PC-3 (cell line): ENCODE data around the gene OBP2B. TPM values are rescaled to one million over a fixed set of nuclear protein-coding genes. Genes with fewer than 3 reads are reported as not detected.

Experiments
- ATAC-seq: fragments of 200-7000 bp; cut with Tn5 transposase; 2 replicates; pipeline ENCODE4 v1.9.1; 2020; ENCODE audit warnings: mild to moderate bottlenecking, moderate library complexity
- BruUV-seq: library from RNA; stranded (reverse); fragments of 400-500 nt; replicated peaks from 2 replicates; lab custom pipeline; 2021; lab: Mats Ljungman, UMichigan
- CTCF ChIA-PET: fragments of 300-600 bp; sonication (Branson Sonifier 250); formaldehyde crosslinking; loops from one replicate; lab custom pipeline; 2022; ENCODE audit warnings: antibody characterized with exemption; lab: Charles Lee
- POLR2A ChIA-PET: fragments of 300-600 bp; sonication (Branson Sonifier 250); formaldehyde crosslinking; loops from one replicate; lab custom pipeline; 2022; ENCODE audit warnings: antibody characterized with exemption; ENCODE audit not compliant: unreplicated experiment; lab: Charles Lee
- DNase-seq: peaks from one replicate; pipeline ENCODE4 v3.0.0-alpha.2; 2015
- H2AFZ ChIP-seq: fragments of 300-600 bp; sonication (generic); 2 replicates; pipeline ENCODE4 v1.6.0; 2016; ENCODE audit warnings: antibody characterized with exemption, low read length
- H3F3A ChIP-seq: fragments of 300-600 bp; sonication (generic); one replicate; pipeline ENCODE4 v1.6.0; 2017; ENCODE audit warnings: antibody characterized with exemption, low read length, control low read depth, mild to moderate bottlenecking; ENCODE audit not compliant: unreplicated experiment
- H3K27ac ChIP-seq: fragments of 300-600 bp; sonication (generic); 2 replicates; pipeline ENCODE4 v1.5.1; 2016; ENCODE audit warnings: mild to moderate bottlenecking, low read length
- H3K27me3 ChIP-seq: fragments of 300-600 bp; sonication (generic); 2 replicates; pipeline ENCODE4 v1.6.1; 2016; ENCODE audit warnings: low read length, mixed read lengths
- H3K36me3 ChIP-seq: fragments of 300-600 bp; sonication (generic); 2 replicates; pipeline ENCODE4 v1.6.1; 2016; ENCODE audit warnings: low read depth, mixed run types, low read length, mixed read lengths
- H3K4me1 ChIP-seq: fragments of 300-600 bp; sonication (generic); 2 replicates; pipeline ENCODE4 v1.5.1; 2016; ENCODE audit warnings: low read length; ENCODE audit not compliant: insufficient read depth
- H3K4me2 ChIP-seq: fragments of 300-600 bp; sonication (generic); 2 replicates; pipeline ENCODE4 v1.6.0; 2016; ENCODE audit warnings: low read length
- H3K4me3 ChIP-seq: fragments of 300-600 bp; sonication (generic); 2 replicates; pipeline ENCODE4 v1.5.1; 2016; ENCODE audit warnings: mild to moderate bottlenecking, low read length, mixed read lengths
- H3K79me2 ChIP-seq: fragments of 300-600 bp; sonication (generic); 2 replicates; pipeline ENCODE4 v1.6.1; 2017; ENCODE audit warnings: low read length, mixed read lengths
- H3K9ac ChIP-seq: fragments of 300-600 bp; sonication (generic); 2 replicates; pipeline ENCODE4 v1.6.0; 2016; ENCODE audit warnings: mild to moderate bottlenecking, low read length
- H3K9me2 ChIP-seq: fragments of 300-600 bp; sonication (generic); replicated peaks from 2 replicates; pipeline ENCODE4 v1.6.1; 2016; ENCODE audit warnings: mixed run types, low read length, mixed read lengths
- H3K9me3 ChIP-seq: fragments of 300-600 bp; sonication (generic); 2 replicates; pipeline ENCODE4 v1.6.1; 2016; ENCODE audit warnings: low read length, mixed read lengths
- H4K20me1 ChIP-seq: fragments of 300-600 bp; sonication (generic); 2 replicates; pipeline ENCODE4 v1.6.1; 2016; ENCODE audit warnings: low read length, mixed read lengths
- EZH2 ChIP-seq: fragments of 300-600 bp; sonication (generic); IDR thresholded peaks from one replicate; pipeline ENCODE4 v1.6.1; 2017; ENCODE audit warnings: antibody characterized with exemption, mild to moderate bottlenecking, low read length; ENCODE audit not compliant: unreplicated experiment
- EZH2phosphoT487 ChIP-seq: fragments of 300-600 bp; sonication (generic); IDR thresholded peaks from 2 replicates; pipeline ENCODE4 v1.6.1; 2018; ENCODE audit warnings: mild to moderate bottlenecking, antibody characterized with exemption, low read length, borderline replicate concordance
- intact Hi-C: fragments of 100-400 bp; cut with micrococcal nuclease; formaldehyde crosslinking; loops from 2 replicates; pipeline ENCODE4 v1.9.0; 2023
- total RNA-seq: library from RNA; depleted of rRNA; stranded (reverse); fragments of >200 nt; gene quantifications from 2 replicates; pipeline ENCODE4 v1.2.3, GENCODE V29; 2014
- TF ChIP-seq, protein P1 (sequence below): fragments of 300-600 bp; sonication (generic); conservative IDR thresholded peaks from 2 replicates; pipeline ENCODE4 v1.5.1; 2017; ENCODE audit warnings: antibody characterized with exemption, low read depth, mild to moderate bottlenecking, low read length

Gene OBP2B
- total RNA-seq, 1 experiment from 2014 or later: not detected

DNA sequence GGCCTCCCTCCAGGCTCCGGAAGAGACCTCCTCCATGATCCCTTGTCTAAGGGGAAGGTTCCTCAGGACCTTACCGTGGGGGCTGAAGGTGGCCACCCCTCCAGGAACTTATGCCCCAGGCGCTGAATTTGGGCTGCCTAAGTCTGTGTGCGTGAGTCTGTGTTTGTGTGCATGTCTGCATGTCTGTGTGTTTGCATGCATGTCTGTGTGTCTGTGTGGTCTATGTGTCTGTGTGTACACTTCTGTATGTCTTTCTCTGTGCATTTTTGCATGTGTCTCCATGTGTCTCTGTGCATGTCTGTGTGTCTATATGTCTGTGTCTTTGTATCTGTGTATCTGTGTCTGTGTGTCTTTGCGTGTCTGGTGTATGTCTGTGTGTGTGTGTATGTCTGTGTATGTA is 45.4 kb upstream of the OBP2B start:
- Histone ChIP-seq H3K9ac (no peak overlapping the region), H3K36me3 (no peaks in the 10 kb centered on the region), H3K4me3 (no peak overlapping the region), H2AFZ (no peak overlapping the region), H3K4me1 (peaks cover 31% of the 10 kb centered on the region), H3K9me3 (no peaks in the 10 kb centered on the region), H3K27ac (no peak overlapping the region), H3K79me2 (no peaks in the 10 kb centered on the region), H4K20me1 (no peaks in the 10 kb centered on the region), H3F3A (no peaks in the 10 kb centered on the region), H3K9me2 (no peaks in the 10 kb centered on the region), H3K27me3 (no peaks in the 10 kb centered on the region), H3K4me2 (no peak overlapping the region)
- ATAC-seq (no peak), DNase-seq (no peak)
- TF ChIP-seq EZH2 (no peak), EZH2phosphoT487 (no peak)
- TF ChIP-seq, protein P1, sequence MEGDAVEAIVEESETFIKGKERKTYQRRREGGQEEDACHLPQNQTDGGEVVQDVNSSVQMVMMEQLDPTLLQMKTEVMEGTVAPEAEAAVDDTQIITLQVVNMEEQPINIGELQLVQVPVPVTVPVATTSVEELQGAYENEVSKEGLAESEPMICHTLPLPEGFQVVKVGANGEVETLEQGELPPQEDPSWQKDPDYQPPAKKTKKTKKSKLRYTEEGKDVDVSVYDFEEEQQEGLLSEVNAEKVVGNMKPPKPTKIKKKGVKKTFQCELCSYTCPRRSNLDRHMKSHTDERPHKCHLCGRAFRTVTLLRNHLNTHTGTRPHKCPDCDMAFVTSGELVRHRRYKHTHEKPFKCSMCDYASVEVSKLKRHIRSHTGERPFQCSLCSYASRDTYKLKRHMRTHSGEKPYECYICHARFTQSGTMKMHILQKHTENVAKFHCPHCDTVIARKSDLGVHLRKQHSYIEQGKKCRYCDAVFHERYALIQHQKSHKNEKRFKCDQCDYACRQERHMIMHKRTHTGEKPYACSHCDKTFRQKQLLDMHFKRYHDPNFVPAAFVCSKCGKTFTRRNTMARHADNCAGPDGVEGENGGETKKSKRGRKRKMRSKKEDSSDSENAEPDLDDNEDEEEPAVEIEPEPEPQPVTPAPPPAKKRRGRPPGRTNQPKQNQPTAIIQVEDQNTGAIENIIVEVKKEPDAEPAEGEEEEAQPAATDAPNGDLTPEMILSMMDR: no peak
- no TSS peak for BruUV-seq
- ChIA-PET POLR2A (no interaction called here), CTCF (no interaction called here)
- intact Hi-C loops: no loop called here

DNA sequence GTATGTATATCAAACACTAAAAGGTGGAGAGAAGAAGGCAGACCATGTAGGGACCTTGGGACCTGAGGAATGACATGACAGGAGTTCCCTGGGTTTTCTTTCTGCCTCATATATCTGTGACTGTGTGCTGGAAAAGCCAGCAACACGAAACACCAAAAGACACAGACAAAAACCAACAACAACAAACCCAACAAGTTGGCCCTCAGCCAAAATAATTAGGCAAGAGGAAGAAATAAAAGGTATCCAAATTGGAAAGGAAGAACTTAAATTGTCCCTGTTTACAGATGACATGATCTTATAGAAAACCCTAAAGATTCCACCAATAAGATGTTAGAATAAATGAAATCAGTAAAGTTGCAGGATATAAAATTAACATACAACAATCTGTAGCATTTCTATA is 44.2 kb upstream of the OBP2B start:
- Histone ChIP-seq H3F3A (no peaks in the 10 kb centered on the region), H3K36me3 (no peaks in the 10 kb centered on the region), H3K9ac (no peak overlapping the region), H3K9me2 (no peaks in the 10 kb centered on the region), H2AFZ (no peak overlapping the region), H3K27ac (no peak overlapping the region), H3K4me1 (peaks cover 31% of the 10 kb centered on the region), H4K20me1 (no peaks in the 10 kb centered on the region), H3K79me2 (no peaks in the 10 kb centered on the region), H3K9me3 (no peaks in the 10 kb centered on the region), H3K27me3 (no peaks in the 10 kb centered on the region), H3K4me3 (no peak overlapping the region), H3K4me2 (no peak overlapping the region)
- CTCF ChIA-PET: no interaction called here
- intact Hi-C loops: no loop called here
- BruUV-seq: no TSS peak
- TF ChIP-seq EZH2phosphoT487: no peak
- TF ChIP-seq, protein P1: no peak
- no peak for TF ChIP-seq EZH2
- DNase-seq: no peak
- no peak for ATAC-seq
- POLR2A ChIA-PET: no interaction called here

DNA sequence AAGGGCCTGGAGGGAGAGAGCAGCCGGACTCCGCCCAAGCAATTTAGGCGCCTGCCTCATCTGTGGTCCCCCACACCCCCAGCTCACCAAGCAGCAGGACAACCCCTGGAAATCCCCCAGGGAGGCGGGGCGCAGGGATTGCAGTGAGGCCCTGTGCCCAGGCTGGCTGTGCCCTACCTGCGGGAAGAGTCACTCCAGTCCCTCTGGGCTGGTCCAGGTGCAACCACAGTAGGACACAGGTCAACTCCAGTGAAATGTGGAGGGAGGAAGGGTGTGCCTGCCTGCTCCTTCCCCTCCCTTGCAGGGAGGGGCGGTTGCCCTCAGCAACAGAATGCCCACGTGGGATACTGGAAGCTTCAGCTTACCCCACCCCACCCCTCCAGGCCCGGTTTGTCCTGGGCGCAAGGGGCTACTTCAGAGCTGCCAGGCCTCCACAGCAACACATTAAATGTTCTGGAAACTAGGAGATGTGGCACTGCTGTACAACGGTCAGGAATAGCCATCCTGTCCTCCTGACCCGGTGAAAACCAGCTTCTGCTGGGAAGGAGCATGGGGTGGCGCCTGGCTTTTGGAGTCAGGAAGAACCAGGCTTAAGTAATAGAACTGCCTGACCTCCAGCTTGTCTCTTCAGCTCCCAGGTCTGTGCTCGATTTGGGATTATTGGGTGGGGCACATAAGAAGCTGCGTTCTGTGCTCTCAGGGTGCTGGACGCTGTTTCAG is 43.4 kb upstream of the OBP2B start:
- TF ChIP-seq EZH2phosphoT487: no peak
- TF ChIP-seq EZH2: no peak
- TF ChIP-seq, protein P1: no peak
- intact Hi-C loops: no loop called here
- H3K4me1 ChIP-seq: peaks cover 31% of the 10 kb centered on the region

More for the DNA sequence above, 43.4 kb upstream of the OBP2B start:
- Histone ChIP-seq H3K9ac (no peak overlapping the region; the same call in 1 of the 2 replicates), H3K27me3 (no peaks in the 10 kb centered on the region), H2AFZ (0 out of 2 replicates have a peak overlapping the region, but pooled peaks have one; percentile 20), H3K4me2 (peak overlapping the region; percentile 67), H4K20me1 (no peaks in the 10 kb centered on the region), H3K36me3 (no peaks in the 10 kb centered on the region), H3K79me2 (no peaks in the 10 kb centered on the region), H3K9me2 (no peaks in the 10 kb centered on the region), H3K4me3 (no peak overlapping the region; the same call in 1 of the 2 replicates), H3F3A (no peaks in the 10 kb centered on the region), H3K27ac (peak overlapping the region; percentile 69), H3K9me3 (no peaks in the 10 kb centered on the region)
- BruUV-seq: no TSS peak
- ChIA-PET POLR2A (no interaction called here), CTCF (no interaction called here)
- ATAC-seq: peak; percentile 64
- peak; percentile 59 for DNase-seq
